ENCODE measurements around the gene STRIP1.

Gene STRIP1

GRCh38 chr1:110034451-110035235 is at the start of gene STRIP1:
TSS of gene STRIP1 (plus strand) at chr1:110034624. CDS start at chr1:110034638, 14 bp downstream.
- peak; percentile 97 for DNase-seq

- no peak for DNase-seq
Observed at GRCh38 chr1:109985247-109986053, 49.0 kb upstream of the STRIP1 start.

- DNase-seq, result no peak
Observed at GRCh38 chr1:109986054-109986444, 48.4 kb upstream of the STRIP1 start.

- no peak for DNase-seq
Observed at GRCh38 chr1:109988349-109988914, 46.0 kb upstream of the STRIP1 start.

GRCh38 chr1:109989506-109990301 is 44.7 kb upstream of the STRIP1 start:
- no peak for DNase-seq

GRCh38 chr1:109990302-109990653 is 44.1 kb upstream of the STRIP1 start:
- DNase-seq, result no peak

- DNase-seq, result no peak
Observed at GRCh38 chr1:109991400-109991925, 43.0 kb upstream of the STRIP1 start.

GRCh38 chr1:109993885-109994284 is 40.5 kb upstream of the STRIP1 start:
- no peak for DNase-seq

GRCh38 chr1:109994654-109995053 is 39.8 kb upstream of the STRIP1 start:
- no peak for DNase-seq

- no peak for DNase-seq
Observed at GRCh38 chr1:109995536-109995935, 38.9 kb upstream of the STRIP1 start.

GRCh38 chr1:109996476-109996875 is 37.9 kb upstream of the STRIP1 start:
- no peak for DNase-seq

- no peak for DNase-seq
Observed at GRCh38 chr1:109997204-109997866, 37.1 kb upstream of the STRIP1 start.

- no peak for DNase-seq
Observed at GRCh38 chr1:109997867-109998229, 36.6 kb upstream of the STRIP1 start.

GRCh38 chr1:110002695-110003094 is 31.7 kb upstream of the STRIP1 start:
- no peak for DNase-seq

- peak; percentile 33 for DNase-seq
Observed at GRCh38 chr1:110003747-110004428, 30.5 kb upstream of the STRIP1 start.

GRCh38 chr1:110004583-110004982 is 29.8 kb upstream of the STRIP1 start:
- no peak for DNase-seq

GRCh38 chr1:110005971-110006370 is 28.5 kb upstream of the STRIP1 start:
- no peak for DNase-seq

- DNase-seq, result no peak
Observed at GRCh38 chr1:110006516-110006915, 27.9 kb upstream of the STRIP1 start.

GRCh38 chr1:110007046-110007830 is 27.2 kb upstream of the STRIP1 start:
- no peak for DNase-seq

- DNase-seq, result no peak
Observed at GRCh38 chr1:110008971-110009565, 25.4 kb upstream of the STRIP1 start.

Data from NCI-H2107 (cell line).